Activated gamma-delta T cell treated with Interleukin-2 at 50 U/mL for 16 hours (primary cell): ENCODE measurements around the gene KIRREL1.
A peak's percentile ranks its signal among the peaks of the same experiment; 100 is the strongest.

Source experiments
- DNase-seq: peaks from one replicate; pipeline ENCODE4 v3.0.0-alpha.2; 2020

Gene KIRREL1

DNA sequence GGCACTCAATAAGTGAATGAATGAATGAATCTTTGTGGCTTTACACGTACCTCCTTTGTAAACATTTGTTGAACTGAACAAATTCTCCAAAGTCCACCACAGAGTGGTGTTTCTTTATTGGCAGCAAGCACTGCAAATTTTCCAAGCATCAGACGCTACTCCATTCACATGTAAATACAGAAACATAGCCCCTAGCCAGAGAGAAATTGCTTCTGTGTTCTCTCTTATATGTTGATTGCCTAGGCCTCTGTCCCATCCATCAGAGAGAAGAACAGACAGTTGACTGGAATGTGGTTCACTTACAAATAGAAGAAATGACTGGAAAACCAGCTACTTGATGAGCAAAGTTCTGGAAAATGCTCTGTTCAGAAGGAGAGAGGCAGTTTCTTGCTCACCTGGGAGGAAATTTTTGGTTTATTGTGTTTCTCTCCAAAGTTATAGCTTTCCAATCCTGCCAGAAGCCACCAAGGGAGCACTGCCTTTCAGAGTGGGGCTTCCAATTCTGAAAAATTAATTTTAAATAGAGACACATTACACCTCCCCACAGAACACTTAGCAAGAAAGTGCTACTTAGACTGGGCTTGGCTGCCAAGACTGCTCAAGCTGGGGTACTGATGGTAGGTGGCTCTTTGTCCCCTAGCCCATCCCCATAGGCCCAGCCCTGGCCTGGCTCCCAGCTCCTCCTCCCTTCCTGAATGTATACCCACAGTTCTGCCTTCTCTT, 18.1 kb upstream of the KIRREL1 start:
- DNase-seq = no peak

DNA sequence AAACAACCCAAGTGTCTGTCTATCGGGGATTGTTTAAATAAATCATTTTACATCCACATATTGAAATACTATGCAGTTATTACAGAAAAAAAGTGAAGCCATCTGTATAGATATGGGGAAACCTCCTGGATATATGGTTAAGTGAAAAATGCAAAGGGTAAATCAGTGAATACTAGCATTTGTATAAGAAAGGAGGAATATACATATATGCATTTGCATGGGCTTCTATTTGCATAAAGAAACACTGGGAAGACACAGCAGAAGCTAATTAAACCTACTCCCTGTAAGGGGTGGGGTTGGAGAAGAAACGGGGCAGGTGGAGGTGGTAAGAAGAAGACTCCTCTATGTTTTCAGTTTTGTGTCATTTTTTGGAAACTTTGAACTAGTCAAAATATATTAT, 16.6 kb upstream of the KIRREL1 start:
- no peak for DNase-seq

DNA sequence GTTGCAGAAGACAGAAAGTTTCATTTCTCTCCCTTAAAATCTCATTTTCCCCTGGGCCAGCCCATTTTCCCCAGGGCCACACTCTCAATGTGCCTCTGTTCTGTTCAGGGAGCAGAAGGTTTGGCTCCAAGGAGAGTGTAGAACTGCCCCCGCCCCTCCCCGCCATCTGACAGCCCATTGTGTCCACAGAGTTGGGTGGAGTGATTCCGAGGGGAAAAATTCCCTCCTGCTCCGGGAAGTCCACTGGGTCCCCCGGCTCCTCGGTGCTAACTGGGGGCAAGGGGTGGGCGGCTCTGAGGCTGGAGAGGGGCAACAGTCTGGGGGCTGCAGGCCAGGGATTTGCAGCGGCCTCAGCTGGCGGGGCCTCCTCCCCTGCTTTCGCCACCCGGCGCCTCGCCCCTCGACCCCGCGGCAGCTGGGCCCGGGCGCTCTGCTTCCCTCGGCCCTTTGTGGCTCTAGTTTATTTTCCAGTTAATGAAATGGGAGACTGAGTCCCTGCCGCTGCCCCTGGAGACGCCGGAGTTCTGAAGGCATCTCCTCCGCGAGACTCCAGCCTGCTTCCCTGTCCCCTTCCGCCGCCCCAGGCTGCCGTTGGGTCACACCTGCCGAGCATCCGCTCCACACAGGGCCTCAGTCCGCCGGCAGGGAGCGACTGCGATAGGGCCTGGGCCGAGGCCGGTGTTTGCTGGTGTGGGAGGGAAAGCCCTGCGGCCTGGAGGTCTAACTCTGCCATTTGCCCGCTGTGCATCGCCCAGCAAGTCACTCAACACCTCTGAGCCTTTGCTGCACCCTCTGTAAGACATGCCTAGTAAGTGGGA, 14.7 kb upstream of the KIRREL1 start:
- DNase-seq = no peak

DNA sequence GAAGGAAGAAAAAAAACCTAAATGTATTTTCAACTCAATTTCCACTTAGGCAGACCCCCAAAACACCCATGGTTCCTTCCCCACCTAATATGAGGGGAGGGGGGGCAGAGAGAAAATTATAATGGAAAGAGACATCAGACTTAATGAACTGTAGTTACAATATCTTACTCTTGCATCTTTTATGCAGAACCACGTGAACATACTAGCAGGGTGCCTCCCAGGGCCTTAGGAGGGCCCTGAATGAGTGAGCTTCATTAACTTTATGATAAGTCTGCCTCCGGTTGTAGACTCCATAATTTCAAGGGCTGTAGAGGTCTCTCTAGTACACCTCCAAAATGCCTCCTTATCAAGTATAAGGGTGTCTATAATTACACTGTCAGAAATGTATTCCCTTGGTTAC, 11.3 kb upstream of the KIRREL1 start:
- no peak for DNase-seq

GRCh38 chr1:157983787-157984186, 9.7 kb upstream of the KIRREL1 start:
- no peak for DNase-seq

GRCh38 chr1:157984469-157984868, 9.0 kb upstream of the KIRREL1 start:
- DNase-seq = no peak

DNA sequence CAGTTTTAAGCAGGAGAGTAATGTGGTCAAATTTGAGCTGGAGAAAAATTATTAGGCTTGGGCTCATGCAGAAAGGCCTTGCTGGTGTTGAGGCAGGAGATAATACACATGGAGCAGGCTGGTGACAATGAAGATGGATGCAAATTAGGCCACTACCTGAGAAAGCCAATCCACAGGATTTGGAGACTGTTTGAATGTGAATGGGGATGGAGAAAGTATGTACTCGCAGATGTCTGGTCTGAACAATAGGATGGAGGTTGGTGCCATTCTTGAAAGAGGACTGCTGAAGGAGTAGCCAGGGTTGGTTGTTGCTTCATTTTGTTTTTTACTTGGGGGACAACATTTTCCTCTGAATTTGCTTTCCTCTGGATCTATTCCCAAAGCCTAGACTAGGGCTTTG, 8.0 kb upstream of the KIRREL1 start:
- no peak for DNase-seq

DNA sequence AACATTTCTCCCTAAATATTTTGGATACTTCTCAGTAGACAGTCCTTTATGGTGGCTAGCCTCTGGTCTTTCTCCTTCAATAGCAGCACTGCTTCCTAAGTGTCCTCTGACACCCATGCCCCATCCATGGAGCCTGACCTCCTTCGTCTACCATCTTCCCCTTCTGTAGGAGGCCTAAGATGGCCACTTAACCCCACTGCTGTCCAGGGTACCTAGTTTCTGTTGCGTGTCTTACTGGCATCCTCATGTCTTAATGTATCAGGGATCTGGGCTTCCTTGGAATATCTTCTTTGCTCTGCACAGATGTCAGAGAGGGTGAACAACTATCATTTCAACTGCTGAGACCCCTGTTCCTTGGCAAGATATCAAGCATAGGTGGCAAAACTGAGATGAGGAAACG, 5.4 kb upstream of the KIRREL1 start:
- no peak for DNase-seq

DNA sequence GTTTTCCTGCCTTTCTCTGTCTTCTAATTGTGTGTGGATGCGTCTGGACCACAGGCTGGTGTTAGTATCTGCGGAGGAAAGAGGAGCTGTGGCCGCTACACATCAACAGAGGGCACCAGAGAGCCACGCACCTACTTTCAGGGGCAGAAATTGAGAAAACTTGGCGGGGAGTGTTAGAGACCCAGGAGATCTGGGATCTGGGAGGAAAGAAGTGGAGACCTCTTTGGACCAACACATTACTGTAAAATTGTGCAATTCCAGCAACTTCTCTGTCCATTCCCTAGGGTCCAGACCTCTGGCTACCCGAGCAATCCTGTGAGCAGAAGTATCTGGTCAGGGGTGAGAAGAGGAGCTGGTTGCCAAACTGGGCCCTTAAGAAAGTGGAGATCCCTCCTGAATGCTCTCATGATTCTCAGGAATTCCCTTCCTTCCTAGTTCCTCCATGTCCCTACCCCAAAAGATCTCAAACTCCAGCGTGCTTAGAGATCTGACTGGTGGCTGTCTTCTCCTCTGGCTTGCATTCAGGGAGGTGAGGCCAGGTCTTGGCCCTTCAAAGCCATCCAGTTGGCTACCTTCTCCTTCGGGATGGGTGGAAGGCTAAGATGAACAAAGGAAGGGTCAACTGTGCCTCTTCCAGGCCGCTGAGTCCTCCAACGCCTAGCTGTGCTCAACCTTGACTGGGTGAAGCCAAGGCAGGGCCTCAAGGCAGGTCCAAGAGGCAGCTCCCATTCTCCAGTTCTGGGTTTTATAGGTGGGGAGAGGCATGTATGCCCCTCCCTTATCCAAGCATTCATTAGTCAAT, 1.2 kb upstream of the KIRREL1 start:
- DNase-seq = peak; percentile 26

- no peak for DNase-seq
Observed at GRCh38 chr1:157992833-157993146, 655 bp upstream of the KIRREL1 start.

DNA sequence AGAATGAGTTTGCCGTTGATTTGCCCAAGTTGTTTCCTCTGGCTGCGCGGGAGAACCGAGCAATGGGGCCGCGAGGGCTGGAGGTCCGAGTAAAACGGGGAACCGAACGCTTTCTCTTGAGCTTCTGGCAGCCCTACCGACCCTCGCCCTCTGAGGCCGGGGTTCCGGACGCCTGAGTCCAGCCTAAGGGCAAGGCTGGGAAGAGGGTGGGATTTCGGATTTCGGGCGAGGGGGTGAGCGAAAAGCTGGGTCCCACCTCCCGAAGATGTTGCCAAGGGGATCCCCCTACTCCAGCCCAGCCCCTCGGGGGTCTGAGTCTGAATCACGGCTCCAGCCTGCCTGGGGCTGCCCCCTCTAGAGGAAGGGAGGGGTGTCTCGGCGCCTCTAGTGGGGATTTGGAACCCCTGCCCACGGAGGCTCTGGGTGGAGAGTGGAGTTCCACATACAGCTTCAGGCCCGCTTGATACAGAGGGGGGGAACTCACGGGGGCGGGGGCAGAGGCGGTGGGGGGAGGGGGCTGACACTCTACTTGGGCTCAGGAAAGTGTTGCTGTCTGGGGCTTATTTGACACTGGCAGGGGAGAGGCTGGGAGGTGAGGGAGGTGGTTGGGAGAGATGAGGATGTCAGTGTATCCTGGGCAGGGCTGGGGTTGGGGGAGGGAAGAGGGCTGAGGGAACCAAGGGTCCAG, 617 bp downstream of the KIRREL1 start:
- no peak for DNase-seq

DNA sequence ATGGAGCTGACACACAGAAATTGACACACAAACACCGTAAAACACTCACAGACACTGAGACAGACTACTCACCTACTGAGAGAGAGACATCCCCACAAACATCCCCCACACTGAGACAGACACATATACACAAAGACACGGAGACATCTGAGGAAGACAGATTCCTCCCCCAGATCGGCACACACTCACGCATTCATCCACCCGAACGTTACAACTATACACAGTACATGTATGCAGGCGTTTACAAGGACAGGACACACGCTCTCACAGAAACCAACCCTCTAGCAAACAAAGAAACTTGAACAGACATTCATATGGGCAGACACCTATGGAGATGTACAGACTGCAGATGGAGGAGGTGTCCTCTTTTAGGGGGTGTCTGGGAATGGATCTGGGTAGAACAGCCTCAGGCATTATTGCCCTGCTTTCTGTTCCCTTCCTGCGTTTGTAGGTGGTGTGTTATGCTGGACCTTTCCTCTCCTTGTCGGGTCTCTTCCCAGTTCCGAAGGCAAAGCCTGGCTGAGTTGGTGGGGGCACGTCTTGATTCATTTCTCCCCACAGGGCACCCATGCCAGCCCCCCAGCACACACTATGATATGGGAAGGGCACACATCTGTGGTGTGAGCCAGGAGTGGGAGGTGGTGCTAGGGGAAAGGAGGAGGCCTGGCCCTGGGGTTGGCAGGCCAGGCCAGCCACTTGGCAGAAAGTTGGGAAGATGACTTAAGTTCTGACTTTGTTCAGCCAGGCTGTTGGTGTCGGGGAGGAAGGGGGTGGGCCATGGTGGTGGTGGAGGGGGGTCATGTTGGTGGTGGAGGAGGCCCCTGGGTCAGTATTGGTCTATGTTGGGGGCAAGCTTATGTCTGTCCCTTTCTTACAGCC, 1.5 kb downstream of the KIRREL1 start:
- DNase-seq = no peak

DNA sequence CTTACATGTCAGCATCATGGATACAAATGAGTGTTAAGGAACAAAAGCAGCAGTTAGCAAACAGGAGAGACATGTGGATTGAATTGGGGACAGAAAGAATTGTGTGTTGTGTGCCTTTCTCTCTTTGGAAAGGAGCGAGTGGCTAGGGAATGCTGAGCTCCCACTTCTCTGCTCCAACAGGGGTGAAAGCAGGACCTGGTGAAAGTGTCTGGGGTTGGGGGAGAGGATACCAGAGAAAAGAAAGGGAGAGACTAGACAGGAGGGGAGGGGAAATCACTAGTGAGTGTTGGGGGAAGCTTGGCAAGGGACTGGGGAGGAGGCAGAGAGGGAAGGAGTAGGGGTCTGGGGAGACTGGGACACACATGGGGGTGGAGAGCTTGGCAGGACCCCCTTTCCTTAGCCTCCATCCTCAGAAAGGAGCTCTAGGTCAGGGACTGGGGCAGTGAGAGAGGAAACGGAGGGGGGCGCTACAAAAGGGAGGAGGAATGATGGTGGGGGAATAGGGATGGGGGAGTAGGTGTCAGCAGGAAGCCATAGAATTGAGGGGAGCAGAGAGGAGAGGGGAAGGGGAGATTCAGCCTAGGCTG, 2.2 kb downstream of the KIRREL1 start:
- no peak for DNase-seq

DNA sequence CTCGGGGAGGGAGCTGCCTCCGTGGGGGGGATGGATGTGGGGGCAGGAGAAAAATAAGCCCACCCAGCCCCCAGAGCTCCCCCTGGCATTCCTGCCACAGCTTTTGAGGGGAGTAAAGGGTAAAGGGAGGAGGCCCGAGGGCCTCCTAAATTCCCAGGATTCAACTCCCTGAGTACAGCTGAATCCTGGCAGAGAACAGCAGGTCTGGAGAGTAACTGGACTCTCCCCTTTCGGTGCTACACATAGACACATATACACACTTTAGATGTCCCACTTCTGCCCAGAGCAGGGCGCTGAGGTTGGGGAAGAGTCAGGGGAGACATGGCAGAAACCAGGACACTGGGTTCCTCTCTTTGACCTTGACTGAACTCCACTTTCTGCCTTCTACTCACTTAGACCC, 3.0 kb downstream of the KIRREL1 start:
- no peak for DNase-seq

DNA sequence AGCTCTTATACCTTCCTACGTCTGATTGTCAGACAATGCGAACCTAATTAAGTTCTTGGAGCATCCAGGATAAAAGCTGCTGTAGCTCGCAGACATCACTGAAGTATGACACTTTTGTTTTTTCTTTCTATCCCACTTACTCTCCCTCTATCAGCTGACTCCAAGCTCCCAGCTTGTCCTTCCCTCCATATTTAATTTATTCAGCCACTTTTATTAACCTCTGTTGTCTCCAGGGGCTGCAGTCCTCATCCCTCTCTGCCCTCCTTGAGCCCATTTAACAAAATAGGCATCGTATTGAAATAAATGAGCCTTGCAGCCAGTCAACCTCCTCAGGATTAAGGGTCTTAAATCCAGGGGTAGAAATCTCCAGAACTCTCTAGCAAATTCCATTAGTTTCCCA, 7.1 kb downstream of the KIRREL1 start:
- no peak for DNase-seq

DNA sequence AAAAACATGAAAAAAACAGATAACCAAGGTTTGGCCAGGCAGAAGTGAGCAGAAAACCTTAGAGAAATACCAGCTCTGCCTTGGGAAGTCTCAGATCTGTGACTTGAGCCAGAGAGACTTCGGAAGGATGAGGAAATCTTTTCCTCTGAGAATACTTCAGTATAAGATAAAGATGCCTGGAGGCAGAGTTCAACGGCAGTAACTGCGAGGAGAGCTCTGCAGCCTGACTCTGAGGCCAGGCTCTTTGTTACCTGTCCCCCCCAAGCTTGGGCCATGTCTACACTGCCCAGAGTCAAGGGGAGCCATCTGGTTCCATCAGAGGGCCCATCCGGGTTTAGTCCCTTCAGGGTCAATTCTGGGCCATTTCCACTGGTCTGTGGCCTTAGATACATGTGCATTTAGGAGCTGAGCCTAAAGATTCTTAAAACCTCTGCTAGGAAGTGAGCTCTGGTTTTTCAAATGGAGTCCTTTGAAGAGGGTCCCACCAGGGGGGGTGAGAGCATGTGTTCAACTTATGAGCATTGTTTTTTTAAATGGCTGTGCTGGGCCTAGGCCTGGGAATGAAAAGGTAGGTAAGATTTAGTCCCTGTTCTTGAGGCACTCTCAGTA, 8.7 kb downstream of the KIRREL1 start:
- no peak for DNase-seq

DNA sequence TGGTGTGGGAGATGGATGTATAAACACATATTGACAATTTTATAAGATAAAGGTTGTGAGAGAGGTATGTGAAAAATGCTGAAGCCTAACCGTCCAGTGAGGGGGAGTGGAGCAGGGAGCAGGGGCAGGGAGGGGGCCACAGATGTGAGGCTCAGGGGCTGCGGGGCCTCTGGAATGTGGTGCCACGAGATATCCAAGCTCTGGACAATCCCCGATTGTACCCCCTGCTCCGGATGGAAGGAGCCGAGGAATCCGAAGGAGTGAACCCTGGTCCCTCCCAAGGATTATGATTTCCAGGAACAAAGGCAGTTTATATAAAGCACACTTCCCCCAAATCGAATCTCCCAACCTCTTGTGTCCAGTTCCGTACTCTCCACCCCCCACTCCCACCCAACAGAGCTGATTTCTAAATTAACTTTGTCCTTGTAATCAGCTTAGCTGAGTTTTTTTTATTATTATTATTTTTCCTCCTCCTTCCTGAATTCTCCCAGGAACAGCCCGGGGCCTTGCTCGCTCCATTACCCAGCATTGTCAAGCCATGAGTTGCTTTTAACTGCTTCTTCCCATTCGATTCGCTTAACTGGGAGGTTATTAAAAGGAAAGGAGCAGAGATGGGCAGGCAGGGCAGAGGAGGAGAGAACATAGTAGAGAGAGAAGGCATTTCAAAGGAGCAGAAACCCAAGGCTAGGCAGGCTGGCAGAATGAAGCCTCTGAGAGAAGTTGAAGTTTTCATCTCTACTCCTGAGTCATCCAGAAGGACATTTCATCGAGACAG, 9.4 kb downstream of the KIRREL1 start:
- DNase-seq = no peak

- no peak for DNase-seq
Observed at GRCh38 chr1:158003406-158003800, 10.0 kb downstream of the KIRREL1 start.

GRCh38 chr1:158005224-158005623, 11.8 kb downstream of the KIRREL1 start:
- DNase-seq = no peak

GRCh38 chr1:158007180-158007579, 13.7 kb downstream of the KIRREL1 start:
- DNase-seq = no peak
